Breast epithelium (tissue), 4 donors: ENCODE results near the gene ZMYM2. TPM values are rescaled to one million over a fixed set of nuclear protein-coding genes. Genes with fewer than 3 reads are reported as not detected.
"Not testable (repeated sequence)": the region's sequence is repeated elsewhere in the genome, so short reads cannot be mapped to it uniquely, and the experiment has no call there.

Experiments
- DNase-seq, 2 donors: peaks; one replicate each; pipeline ENCODE4 v3.0.0-alpha.2; 2019; ENCODE audit warnings: low spot score in 2 of 2
- H3K27ac ChIP-seq, 2 donors: fragments of 200-600 bp; sonication (generic) in 1 of 2; one replicate each; pipeline ENCODE4 v1.5.1; 2016 to 2019; ENCODE audit warnings: mild to moderate bottlenecking in 1 of 2
- H3K27me3 ChIP-seq, 2 donors: fragments of 200-600 bp; sonication (generic) in 1 of 2; one replicate each; pipeline versions ENCODE4 v1.5.1 to v1.6.0; 2017 to 2019; ENCODE audit warnings: control low read depth in 1 of 2, mild to moderate bottlenecking in 1 of 2
- H3K36me3 ChIP-seq: fragments of 200-600 bp; one replicate; pipeline ENCODE4 v1.5.1; 2019
- H3K4me1 ChIP-seq, 2 donors: fragments of 200-600 bp; sonication (generic); one replicate each; pipeline ENCODE4 v1.5.1; 2016 to 2019; ENCODE audit warnings: control low read depth in 1 of 2
- H3K4me3 ChIP-seq, 3 donors: fragments of 200-600 bp; sonication (generic); 1 replicate in 2 of 3; 2 replicates in 1 of 3; pipeline ENCODE4 v1.5.1; 2016 to 2019; ENCODE audit warnings: mild to moderate bottlenecking in 3 of 3, moderate library complexity in 2 of 3
- H3K9me3 ChIP-seq, 2 donors: fragments of 200-600 bp; sonication (generic) in 1 of 2; one replicate each; pipeline ENCODE4 v1.5.1; 2016 to 2019; ENCODE audit warnings: control low read depth in 1 of 2
- POLR2A ChIP-seq: fragments of 450-650 bp; IDR thresholded peaks from one replicate; pipeline ENCODE4 v1.6.1; 2016; ENCODE audit warnings: antibody characterized with exemption, mild to moderate bottlenecking, moderate library complexity
- POLR2AphosphoS5 ChIP-seq, 3 donors: sonication (generic); formaldehyde crosslinking; IDR thresholded peaks; one replicate each; pipeline ENCODE4 v1.6.1; 2017; ENCODE audit warnings: antibody characterized with exemption in 3 of 3
- intact Hi-C: fragments of 100-400 bp; cut with DNase I; formaldehyde crosslinking; loops from one replicate; pipeline ENCODE4 v1.15.1; 2023; ENCODE audit warnings: low total_unique reads
- total RNA-seq, 3 donors: library from RNA; depleted of rRNA; stranded (reverse); fragments of >200 nt; gene quantifications; one replicate each; pipeline ENCODE4 v1.1.0, GENCODE V29; 2016
- TF ChIP-seq, protein P1 (sequence below), 3 donors: fragments of 450-650 bp; IDR thresholded peaks; one replicate each; pipeline ENCODE4 v1.5.1; 2016 to 2017; ENCODE audit warnings: antibody characterized with exemption in 3 of 3, mild to moderate bottlenecking in 3 of 3, moderate library complexity in 3 of 3

ZMYM2 gene
- total RNA-seq, 3 donors from 2014 or later = 76.5 to 118 (median 93.1) TPM

DNA sequence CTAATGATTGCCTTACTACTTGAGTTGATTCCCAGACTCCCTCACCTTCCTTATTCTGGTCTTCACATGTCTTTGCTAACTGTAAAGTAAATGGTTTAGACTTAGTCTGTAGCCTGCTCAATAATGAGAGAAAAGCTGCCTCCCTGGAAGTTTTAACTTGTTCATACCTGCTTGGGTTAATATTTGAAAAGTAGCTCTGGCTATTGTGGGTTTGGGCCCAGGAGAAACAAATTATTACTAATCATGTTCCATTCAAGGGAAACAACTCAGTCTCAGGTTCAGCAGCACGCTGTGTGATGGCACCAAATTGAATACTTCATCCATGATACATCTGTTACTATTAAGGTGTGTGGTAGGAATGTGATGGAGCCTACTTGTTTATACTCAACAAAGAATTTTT lies 75.0 kb downstream of the ZMYM2 start:
- peaks cover 14% of the 10 kb centered on the region for H3K36me3 ChIP-seq
- DNase-seq = no peak
- H3K27ac ChIP-seq = no peak overlapping the region
- no peaks in the 10 kb centered on the region for H3K9me3 ChIP-seq
- no peaks in the 10 kb centered on the region for H3K27me3 ChIP-seq
- intact Hi-C loops = no loop called here
- no peak overlapping the region for H3K4me3 ChIP-seq
- TF ChIP-seq, protein P1, sequence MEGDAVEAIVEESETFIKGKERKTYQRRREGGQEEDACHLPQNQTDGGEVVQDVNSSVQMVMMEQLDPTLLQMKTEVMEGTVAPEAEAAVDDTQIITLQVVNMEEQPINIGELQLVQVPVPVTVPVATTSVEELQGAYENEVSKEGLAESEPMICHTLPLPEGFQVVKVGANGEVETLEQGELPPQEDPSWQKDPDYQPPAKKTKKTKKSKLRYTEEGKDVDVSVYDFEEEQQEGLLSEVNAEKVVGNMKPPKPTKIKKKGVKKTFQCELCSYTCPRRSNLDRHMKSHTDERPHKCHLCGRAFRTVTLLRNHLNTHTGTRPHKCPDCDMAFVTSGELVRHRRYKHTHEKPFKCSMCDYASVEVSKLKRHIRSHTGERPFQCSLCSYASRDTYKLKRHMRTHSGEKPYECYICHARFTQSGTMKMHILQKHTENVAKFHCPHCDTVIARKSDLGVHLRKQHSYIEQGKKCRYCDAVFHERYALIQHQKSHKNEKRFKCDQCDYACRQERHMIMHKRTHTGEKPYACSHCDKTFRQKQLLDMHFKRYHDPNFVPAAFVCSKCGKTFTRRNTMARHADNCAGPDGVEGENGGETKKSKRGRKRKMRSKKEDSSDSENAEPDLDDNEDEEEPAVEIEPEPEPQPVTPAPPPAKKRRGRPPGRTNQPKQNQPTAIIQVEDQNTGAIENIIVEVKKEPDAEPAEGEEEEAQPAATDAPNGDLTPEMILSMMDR (IDR thresholded peaks at IDR 0.05) = no peak
- no peak for TF ChIP-seq POLR2AphosphoS5 (IDR thresholded peaks at IDR 0.05)
- no peak for TF ChIP-seq POLR2A
- no peaks in the 10 kb centered on the region for H3K4me1 ChIP-seq

DNA sequence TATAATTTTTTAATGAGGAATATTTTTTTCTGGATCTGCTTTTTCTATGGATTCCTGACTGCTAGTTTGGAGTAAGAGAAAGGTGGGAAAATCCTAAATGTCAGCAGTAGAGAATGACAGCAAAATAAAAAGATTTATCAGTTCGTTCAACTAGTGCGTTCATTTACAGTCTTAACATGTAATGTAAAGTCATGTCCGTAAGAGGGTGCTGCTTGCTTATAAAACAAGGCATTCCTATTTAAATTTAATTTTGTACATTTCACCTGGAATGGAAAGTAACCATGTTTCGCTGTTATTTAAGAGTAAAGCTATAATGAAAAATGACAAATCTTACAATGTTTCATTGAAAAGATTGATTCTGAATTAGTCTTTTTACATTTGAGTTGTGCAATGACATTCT lies 76.6 kb downstream of the ZMYM2 start:
- no peak overlapping the region for H3K4me3 ChIP-seq
- no peaks in the 10 kb centered on the region for H3K27me3 ChIP-seq
- H3K36me3 ChIP-seq = peaks cover 14% of the 10 kb centered on the region
- H3K27ac ChIP-seq = no peak overlapping the region
- intact Hi-C loops = no loop called here
- TF ChIP-seq POLR2A = no peak
- TF ChIP-seq POLR2AphosphoS5 (IDR thresholded peaks at IDR 0.05) = no peak
- TF ChIP-seq, protein P1 (IDR thresholded peaks at IDR 0.05) = no peak
- DNase-seq = no peak
- H3K9me3 ChIP-seq = no peaks in the 10 kb centered on the region
- H3K4me1 ChIP-seq = no peaks in the 10 kb centered on the region

DNA sequence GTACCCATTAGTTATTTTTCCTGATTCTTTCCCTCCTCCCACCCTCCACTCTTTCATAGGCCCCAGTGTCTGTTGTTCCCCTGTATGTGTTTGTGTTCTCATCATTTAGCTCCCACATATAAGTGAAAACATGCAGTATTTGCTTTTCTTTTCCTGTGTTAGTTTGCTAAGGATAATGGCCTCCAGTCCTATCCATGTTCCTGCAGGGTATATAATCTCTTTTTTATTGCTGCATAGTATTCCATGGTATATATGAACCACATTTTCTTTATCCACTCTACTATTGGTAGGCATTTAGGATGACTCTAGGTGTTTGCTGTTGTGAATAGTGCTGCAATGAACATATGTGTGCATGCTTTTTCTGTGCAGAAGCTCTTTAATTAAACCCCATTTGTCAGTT lies 79.4 kb downstream of the ZMYM2 start:
- H3K9me3 ChIP-seq = no peaks in the 10 kb centered on the region
- H3K4me3 ChIP-seq = no peak overlapping the region
- H3K36me3 ChIP-seq = peaks cover 13% of the 10 kb centered on the region
- no peak overlapping the region for H3K27ac ChIP-seq
- intact Hi-C loops = no loop called here
- H3K27me3 ChIP-seq = no peaks in the 10 kb centered on the region
- DNase-seq = no peak
- TF ChIP-seq POLR2A (no peak), POLR2AphosphoS5 (IDR thresholded peaks at IDR 0.05) (no peak)
- TF ChIP-seq, protein P1 (IDR thresholded peaks at IDR 0.05) = no peak
- no peaks in the 10 kb centered on the region for H3K4me1 ChIP-seq

DNA sequence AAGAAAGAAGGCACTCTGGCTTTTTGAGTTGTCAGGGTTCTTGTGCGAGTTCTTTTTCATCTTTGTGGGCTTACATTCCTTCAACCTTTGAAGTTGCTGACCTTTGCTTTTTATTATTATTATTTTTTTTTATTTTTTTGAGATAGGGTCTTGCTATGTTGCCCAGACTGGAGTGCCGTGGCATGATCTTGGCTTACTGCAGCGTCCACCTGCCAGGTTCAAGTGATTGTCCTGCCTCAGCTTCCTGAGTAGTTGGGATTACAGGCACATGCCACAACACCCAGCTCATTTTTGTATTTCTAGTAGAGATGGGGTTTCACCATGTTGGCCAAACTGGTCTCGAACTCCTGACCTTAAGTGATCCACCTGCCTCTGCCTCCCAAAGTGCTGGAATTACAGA lies 84.1 kb downstream of the ZMYM2 start:
- H3K27ac ChIP-seq, H3K4me1 ChIP-seq, H3K27me3 ChIP-seq, H3K9me3 ChIP-seq, H3K36me3 ChIP-seq, H3K4me3 ChIP-seq, intact Hi-C loops, DNase-seq: not testable (repeated sequence)

DNA sequence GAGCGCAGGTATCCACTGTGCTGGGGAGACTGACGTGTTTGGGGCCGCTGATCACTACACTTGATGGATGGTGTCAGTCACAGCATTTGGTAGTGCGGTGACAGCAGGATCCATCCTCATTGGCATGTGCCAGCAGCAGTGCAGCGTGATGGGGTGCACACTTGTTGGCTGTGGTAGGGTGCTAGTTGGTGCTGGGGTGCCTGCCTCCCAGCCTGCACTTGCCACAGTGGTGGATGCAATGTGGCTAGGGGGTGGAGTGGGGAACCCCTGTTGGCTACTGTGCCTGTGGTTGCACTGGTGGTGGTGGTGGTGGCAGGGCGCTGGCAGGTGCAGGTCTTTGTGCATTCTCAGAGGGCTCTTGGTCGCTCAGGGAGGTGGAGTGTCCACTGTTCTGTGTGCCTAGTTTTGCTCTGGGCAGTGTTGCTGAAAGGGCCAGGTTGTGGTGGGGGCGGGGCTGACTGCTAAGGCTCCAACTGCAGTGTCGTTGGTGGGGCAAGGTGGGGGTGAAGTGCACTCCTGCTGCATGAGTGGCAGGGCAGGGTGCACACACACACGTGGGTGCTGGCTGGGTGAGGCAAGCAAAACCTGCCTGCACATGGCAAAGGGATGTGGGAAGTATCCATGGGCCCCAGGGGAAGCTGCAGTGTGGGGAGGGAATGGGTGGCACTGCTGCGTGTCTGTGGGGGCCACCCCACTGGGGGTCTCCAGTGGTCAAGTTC lies 84.8 kb downstream of the ZMYM2 start:
- intact Hi-C loops = no loop called here
- TF ChIP-seq POLR2A (no peak), POLR2AphosphoS5 (IDR thresholded peaks at IDR 0.05) (no peak)
- TF ChIP-seq, protein P1 (IDR thresholded peaks at IDR 0.05) = no peak

More for the DNA sequence above, 84.8 kb downstream of the ZMYM2 start:
- H3K4me1 ChIP-seq = no peaks in the 10 kb centered on the region
- H3K9me3 ChIP-seq = no peaks in the 10 kb centered on the region
- H3K4me3 ChIP-seq = no peak overlapping the region
- no peaks in the 10 kb centered on the region for H3K27me3 ChIP-seq
- no peaks in the 10 kb centered on the region for H3K36me3 ChIP-seq
- H3K27ac ChIP-seq = no peak overlapping the region
- no peak for DNase-seq
